ENCODE measurements around the gene PHYHD1. TPM values are rescaled to one million over a fixed set of nuclear protein-coding genes. Genes with fewer than 3 reads are reported as not detected.

The PHYHD1 gene
- total and polyA plus RNA-seq, 2 of the 4 experiments (the other 2 are of a cell fraction) = 2.2 to 8.4 TPM

DNA sequence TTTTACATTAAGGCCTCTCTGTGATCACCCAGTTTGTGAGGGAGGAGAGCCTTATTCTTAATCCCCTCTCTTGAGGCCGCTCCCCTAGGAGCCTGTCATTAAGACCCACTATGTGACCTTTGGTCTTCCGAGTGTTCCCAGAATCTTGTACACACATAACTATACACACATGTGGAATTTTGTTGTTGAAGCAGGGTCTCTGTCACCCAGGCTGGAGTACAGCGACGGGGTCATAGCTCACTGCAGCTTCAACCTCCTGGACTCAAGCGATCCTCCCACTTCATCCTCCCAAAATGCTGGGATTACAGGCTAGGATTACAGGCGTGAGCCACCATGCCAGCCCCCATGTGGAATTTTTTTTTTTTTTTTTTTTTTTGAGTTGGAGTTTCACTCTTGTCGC, 14.8 kb upstream of the PHYHD1 start:
- no peak overlapping the region for H2BK20ac ChIP-seq (ENCODE audit: low read depth, low read length)
- ATAC-seq (ENCODE audit: low read depth) (no peak), DNase-seq (no peak)
- H2BK5ac ChIP-seq (ENCODE audit: low read depth, low read length, poor library complexity, severe bottlenecking) = no peak overlapping the region
- no peak overlapping the region for H3K14ac ChIP-seq (replicated peaks; ENCODE audit: low read depth, low read length)
- no peak overlapping the region for H3K4me3 ChIP-seq (ENCODE audit: insufficient read depth, low read depth, low read length)
- in situ Hi-C loops (cut with MboI; ENCODE audit: low sequenced_read_pairs) = no loop called here
- no peak overlapping the region for H4K8ac ChIP-seq (ENCODE audit: low read depth in 2 of 2, low read length in 2 of 2)
- no TSS peak for BruUV-seq (replicated peaks)
- H2BK120ac ChIP-seq (ENCODE audit: low read depth, low read length) = no peak overlapping the region
- H3K36me3 ChIP-seq (ENCODE audit: control insufficient read depth, insufficient read depth, low read length) = peaks cover 40% of the 10 kb centered on the region
- H3K4ac ChIP-seq (ENCODE audit: low read depth, low read length) = no peak overlapping the region
- H2AK9ac ChIP-seq (replicated peaks; ENCODE audit: low read depth, low read length, poor library complexity) = no peak overlapping the region
- ChIA-PET CTCF (no interaction called here), POLR2A (ENCODE audit: unreplicated experiment) (no interaction called here)
- H2BK15ac ChIP-seq (ENCODE audit: low read depth, low read length) = no peak overlapping the region
- no peak overlapping the region for H3K4me2 ChIP-seq (ENCODE audit: low read depth, low read length)
- H3K27ac ChIP-seq (ENCODE audit: insufficient read depth, low read length) = no peak overlapping the region
- dilution Hi-C loops (cut with HindIII; ENCODE audit: low sequenced_read_pairs, unreplicated experiment) = no loop called here
- H4K5ac ChIP-seq (ENCODE audit: low read depth, low read length) = no peak overlapping the region
- TF ChIP-seq NFE2L2 (IDR thresholded peaks at IDR 0.05; ENCODE audit: low read depth, low read length) = no peak
- no peak for TF ChIP-seq RCOR1 (IDR thresholded peaks at IDR 0.05; ENCODE audit: insufficient replicate concordance, low read length)
- TF ChIP-seq, protein P1, sequence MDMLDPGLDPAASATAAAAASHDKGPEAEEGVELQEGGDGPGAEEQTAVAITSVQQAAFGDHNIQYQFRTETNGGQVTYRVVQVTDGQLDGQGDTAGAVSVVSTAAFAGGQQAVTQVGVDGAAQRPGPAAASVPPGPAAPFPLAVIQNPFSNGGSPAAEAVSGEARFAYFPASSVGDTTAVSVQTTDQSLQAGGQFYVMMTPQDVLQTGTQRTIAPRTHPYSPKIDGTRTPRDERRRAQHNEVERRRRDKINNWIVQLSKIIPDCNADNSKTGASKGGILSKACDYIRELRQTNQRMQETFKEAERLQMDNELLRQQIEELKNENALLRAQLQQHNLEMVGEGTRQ (IDR thresholded peaks at IDR 0.05; ENCODE audit: low read depth, low read length) = no peak
- TF ChIP-seq POLR2A (IDR thresholded peaks at IDR 0.05; ENCODE audit: low read depth, low read length) = no peak
- TF ChIP-seq CEBPB (IDR thresholded peaks at IDR 0.05; ENCODE audit: low read depth, low read length) = no peak
- H2AFZ ChIP-seq (replicated peaks; ENCODE audit: low read length, poor library complexity) = no peak overlapping the region
- peaks cover 29 to 84% of the 10 kb centered on the region in 2 experiments; a peak in 3 of 4 replicates for H3K79me1 ChIP-seq (ENCODE audit: low read depth in 1 of 2, low read length in 2 of 2)
- H3K23ac ChIP-seq (ENCODE audit: low read depth, low read length) = no peak overlapping the region
- H3K9me1 ChIP-seq (ENCODE audit: insufficient read depth, low read length) = peaks cover 7% of the 10 kb centered on the region
- H3K9me3 ChIP-seq (ENCODE audit: control insufficient read depth, insufficient read depth, low read length) = no peaks in the 10 kb centered on the region
- no peak overlapping the region for H3K9ac ChIP-seq (ENCODE audit: low read depth, low read length)
- H3K4me1 ChIP-seq (ENCODE audit: control insufficient read depth, insufficient read depth, low read length) = peaks cover 8% of the 10 kb centered on the region
- no peaks in the 10 kb centered on the region for H3K27me3 ChIP-seq (ENCODE audit: control insufficient read depth, insufficient read depth, low read length)
- no peak overlapping the region for H4K91ac ChIP-seq (ENCODE audit: insufficient read depth, low read depth, low read length)
- intact Hi-C loops (cut with micrococcal nuclease) = no loop called here
- no CpG with 5 or more reads among the region's 7 CpGs for WGBS, 2 experiments (ENCODE audit: extremely low coverage in 2 of 2, insufficient read length in 1 of 2)
- H2AK5ac ChIP-seq (ENCODE audit: low read depth, low read length) = no peak overlapping the region
- no peak overlapping the region for H3K56ac ChIP-seq (ENCODE audit: extremely low read depth, insufficient read depth, low read length)
- no peak overlapping the region for H3K18ac ChIP-seq (ENCODE audit: low read depth, low read length)
- peaks cover 9% of the 10 kb centered on the region for H4K20me1 ChIP-seq (ENCODE audit: insufficient read depth, low read length)
